Activated CD8-positive, alpha-beta memory T cell treated with anti-CD3 and anti-CD28 coated beads for 1 hour (primary cell): ENCODE measurements around the gene EPN1.

ENCODE experiments used
- DNase-seq, 2 donors: peaks; one replicate each; pipeline ENCODE4 v3.0.0-alpha.2; 2020; ENCODE audit warnings: low read depth in 1 of 2; ENCODE audit errors: extremely low read depth in 1 of 2

EPN1 gene

DNA sequence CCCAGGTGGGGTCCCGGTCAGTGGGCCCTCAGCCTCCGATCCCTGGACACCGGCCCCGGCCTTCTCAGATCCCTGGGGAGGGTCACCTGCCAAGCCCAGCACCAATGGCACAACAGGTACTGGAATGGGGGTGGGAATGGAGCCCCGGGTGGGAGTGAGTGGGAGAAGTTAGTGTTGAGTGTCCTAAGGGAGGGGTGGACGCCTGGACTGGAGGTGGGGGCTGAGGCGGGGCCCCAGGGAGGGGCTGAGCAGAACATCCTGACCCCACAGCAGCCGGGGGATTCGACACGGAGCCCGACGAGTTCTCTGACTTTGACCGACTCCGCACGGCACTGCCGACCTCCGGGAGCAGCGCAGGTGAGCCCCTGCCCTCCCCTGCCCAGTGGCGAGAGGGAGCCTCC is 17.7 kb downstream of the EPN1 start:
- DNase-seq, result no peak

DNA sequence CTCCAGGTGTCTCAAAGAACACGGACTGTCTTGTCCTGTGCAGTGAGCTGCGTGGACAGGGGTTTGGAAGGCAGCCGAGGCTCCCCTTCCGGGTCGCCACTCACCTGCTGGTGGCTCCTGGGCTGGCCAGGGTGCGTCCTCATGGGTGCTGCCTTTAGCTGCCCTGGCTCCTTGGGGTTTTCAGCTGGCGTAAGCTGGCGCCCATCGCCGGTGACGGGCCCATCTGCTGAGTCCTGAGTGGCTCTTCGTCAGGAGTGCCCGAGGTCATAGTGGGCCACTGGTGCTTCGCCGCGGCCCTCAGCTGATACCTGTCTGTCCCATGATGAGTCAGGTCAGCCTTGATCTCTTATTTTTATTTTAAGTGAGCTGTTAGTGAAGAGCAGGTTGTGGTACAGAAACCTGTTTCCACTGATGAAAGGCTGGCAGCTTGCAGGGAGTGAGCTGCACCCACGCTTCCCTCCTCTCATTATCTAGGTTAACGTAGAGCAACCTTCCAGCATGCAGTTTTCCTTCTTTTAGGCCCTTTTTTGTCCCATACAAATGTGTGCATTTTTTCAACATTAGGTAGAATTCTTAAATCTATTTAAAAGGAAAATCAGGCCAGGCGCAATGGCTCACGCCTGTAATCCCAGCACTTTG is 18.4 kb downstream of the EPN1 start:
- no peak for DNase-seq

DNA sequence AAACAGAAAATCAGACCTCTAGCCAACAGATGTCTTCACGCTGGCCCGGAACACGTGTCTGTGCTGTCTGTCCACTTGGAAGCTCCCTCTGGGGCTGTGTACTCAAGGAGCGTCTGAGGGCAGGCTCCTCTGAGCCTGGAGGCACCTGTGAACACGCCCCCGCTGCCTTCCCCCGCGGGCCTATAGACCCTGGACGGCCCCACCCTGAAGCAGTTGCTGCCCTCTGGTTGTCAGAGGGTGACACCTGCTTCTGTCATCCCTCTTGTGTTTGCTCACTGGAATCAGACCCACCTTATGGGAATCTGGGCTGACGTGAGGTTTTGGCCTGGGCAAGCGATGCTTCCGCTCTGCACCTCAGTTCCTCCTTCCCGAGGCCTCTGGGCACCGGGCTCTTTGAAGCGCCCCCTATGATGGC is 19.2 kb downstream of the EPN1 start:
- no peak for DNase-seq

DNA sequence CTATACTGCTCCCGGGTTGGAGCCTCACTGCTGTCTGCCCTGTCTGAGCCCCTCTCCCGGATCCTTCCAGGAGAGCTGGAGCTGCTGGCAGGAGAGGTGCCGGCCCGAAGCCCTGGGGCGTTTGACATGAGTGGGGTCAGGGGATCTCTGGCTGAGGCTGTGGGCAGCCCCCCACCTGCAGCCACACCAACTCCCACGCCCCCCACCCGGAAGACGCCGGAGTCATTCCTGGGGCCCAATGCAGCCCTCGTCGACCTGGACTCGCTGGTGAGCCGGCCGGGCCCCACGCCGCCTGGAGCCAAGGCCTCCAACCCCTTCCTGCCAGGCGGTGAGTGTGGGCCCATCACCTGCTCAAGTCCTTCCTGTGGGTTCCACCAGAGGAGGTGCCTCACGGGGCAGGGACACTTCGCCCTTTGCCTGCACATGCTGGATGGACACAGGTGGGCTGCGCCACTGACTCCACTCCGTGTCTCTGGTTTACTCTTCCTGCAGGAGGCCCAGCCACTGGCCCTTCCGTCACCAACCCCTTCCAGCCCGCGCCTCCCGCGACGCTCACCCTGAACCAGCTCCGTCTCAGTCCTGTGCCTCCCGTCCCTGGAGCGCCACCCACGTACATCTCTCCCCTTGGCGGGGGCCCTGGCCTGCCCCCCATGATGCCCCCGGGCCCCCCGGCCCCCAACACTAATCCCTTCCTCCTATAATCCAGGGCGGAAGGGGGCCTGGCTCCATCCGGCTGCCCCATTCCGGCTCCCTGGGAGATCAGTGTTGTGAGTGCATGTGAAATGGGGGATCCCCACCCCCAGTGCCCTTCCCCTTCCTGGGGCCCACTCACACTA is 19.8 kb downstream of the EPN1 start:
- DNase-seq, result no peak

DNA sequence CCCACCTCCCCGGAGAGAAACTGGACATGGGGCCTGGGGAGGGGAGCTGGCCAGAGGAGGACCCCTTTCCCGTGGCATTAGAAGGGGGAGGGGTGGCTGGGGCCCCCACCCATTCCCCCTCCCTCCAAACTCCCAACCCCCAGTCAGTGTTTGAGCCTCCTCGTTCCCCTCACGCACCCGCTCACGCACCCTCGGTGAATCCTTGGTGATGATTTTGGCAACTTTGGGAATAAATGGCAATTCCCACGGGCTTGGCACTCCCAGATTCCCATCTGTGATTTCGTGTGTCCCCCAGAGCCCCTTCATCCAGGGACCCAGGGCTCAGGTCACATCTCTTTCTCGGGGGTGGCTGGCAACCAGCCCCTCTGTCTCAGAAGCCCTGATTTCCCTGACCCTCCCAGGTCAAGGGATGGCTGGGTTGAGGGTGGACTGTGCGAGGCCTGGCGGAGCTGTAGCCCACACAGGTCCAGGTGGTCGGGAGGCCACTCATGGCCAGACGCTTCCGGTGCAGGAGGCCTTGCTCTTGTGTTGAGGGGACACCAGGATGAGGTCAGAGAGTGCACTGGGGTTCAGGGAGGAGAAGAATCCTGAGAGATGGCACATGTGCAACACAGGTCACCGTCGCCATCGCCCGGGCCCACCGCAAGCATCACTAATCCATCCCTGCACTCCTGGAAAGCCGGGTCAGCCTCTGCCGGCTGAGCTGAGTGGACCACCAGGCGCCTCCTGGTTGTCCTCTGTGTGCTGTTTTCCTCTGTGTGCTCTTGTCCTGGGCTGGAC is 20.7 kb downstream of the EPN1 start:
- no peak for DNase-seq

DNA sequence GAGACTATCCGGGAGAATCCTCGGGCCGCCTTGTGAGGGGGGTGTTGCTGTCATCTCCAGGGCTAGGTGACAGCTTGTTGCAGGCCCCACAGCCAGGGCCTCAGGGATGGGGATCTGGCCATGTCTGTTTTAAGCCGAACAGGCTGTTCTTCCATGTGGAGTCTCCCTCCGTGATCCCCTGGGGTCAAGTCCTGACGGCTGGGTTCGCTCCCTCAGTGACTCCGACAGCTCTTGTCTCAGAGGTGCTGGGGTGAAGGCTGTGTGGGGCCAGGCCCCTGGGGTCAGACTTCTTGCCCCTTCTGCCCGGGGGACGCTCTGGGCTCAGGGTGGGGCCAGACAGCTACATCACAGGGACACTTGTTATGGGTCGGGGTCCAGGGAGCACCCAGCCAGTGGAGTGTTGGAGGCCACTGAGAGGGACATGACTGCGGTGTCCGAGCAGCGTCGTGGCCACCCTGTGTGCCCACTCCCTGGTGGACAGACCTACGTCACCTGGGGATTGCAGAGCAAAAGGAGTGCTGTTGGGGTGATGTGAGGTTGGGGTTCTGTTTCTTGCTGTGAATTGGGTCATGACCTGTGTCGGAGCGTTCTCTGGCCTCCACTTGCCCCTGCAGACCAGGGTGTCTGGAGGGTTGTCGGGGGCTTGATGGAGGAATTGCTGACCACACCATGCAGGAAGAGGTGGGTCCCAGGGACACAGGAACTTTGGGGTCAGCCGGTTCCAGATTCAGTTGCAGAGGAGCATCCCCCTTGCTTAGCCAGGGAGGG is 21.5 kb downstream of the EPN1 start:
- no peak for DNase-seq

DNA sequence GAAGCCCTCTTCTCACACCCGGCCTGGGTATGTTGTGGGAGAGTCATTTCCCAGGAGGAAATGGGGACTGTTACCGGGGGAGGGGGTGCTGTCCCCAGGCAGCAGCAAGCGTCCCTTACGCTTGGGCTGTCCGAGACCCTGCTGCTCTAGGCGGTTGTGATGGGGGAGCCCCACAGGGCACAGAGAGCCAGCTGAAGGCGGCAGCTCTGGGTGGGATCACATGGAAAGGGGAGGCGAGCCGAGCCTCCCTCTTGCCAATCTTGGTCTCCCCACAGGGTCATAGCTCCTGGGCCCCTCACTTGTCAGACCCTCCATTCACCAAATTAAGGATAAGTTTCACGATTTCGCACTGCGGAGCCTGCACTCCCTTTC is 22.0 kb downstream of the EPN1 start:
- no peak for DNase-seq

GRCh38 chr19:55697698-55698097 is 22.7 kb downstream of the EPN1 start:
- no peak for DNase-seq

GRCh38 chr19:55698256-55698655 is 23.2 kb downstream of the EPN1 start:
- no peak for DNase-seq

DNA sequence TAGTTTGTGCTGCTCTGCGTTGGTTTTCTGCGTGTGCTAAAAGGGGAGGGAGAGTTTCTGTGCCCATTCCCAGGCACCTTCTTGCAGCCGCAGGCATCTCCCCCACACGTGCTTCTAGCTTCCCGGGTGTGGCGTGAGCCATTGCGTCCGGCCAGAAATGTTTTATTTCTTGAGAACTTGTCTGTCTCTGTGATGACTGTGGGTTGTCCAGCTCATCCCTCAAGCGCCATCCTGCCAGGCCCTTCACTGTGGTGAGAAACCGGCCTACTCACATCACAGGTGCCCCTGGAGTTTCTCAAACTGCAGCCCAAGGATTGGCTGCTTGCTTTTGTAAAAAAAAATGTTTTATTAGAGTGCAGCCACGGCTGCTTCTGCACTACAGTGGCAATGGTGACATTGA is 24.2 kb downstream of the EPN1 start:
- DNase-seq, result no peak

GRCh38 chr19:55700813-55701212 is 25.8 kb downstream of the EPN1 start:
- DNase-seq, result no peak

- DNase-seq, result no peak
Measured at GRCh38 chr19:55702131-55702627, 27.2 kb downstream of the EPN1 start.

- DNase-seq, result peak in 1 of 2 donors; percentile 30
Measured at GRCh38 chr19:55703790-55704215, 28.8 kb downstream of the EPN1 start.

- DNase-seq, result no peak
Measured at GRCh38 chr19:55704494-55705245, 29.6 kb downstream of the EPN1 start.

- no peak for DNase-seq
Measured at GRCh38 chr19:55705972-55706371, 30.9 kb downstream of the EPN1 start.

DNA sequence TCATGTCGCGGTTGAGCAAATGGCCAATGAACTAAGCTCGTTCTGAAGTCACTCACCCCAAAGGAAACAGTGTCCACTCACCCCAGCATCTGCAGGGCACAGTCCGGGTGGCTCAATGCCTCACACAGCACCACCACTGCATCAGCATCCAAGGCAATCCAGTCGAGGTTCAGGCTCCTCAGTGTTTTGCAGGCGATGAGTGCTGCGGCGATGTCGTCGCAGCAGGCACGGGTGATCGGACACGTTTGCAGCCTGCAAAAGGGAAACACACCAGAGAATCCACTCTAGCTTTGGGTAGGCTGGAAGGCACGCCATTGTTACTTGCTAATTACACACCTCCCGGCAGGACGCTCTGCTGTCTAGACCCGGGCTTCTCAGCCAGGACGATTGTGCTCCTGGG is 36.7 kb downstream of the EPN1 start:
- DNase-seq, result no peak

DNA sequence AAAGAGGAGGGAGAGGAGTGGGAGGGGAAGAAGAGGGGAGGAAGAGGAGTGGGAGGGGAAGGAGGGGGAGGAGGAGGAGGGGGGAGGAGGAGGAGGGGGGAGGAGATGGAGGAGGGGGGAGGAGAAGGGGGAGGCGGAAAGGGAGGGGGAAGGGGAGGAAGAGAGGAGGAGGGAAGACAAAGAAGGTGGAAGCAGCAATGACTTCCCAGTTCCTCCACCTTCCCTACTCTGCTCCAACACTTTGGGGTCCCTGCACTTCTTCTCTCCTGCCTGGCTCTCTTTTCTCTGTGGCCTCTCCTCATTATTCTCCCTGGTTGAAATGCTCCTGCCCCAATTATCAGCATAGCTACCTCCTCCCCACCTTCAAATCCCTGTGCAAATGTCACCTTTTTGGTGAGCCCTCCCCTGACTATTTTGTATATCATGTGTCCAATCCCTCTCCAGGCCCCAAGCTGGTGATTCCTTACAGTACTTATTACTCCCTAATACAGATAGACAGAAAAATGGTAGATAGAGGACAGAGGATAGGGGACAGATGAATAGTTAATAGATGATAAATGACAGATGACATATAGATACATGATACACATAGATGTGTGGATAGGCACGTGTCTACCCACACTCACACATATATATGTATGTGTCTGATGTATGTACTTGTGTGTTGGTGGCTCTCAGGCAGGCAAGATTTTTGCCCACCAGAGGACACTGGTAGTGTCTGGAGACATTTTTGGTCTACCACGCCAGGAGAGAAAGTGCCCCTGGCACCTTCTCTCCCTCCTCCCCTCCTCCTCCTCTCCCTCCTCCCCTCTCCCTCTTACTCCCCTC is 38.0 kb downstream of the EPN1 start:
- DNase-seq, result no peak

DNA sequence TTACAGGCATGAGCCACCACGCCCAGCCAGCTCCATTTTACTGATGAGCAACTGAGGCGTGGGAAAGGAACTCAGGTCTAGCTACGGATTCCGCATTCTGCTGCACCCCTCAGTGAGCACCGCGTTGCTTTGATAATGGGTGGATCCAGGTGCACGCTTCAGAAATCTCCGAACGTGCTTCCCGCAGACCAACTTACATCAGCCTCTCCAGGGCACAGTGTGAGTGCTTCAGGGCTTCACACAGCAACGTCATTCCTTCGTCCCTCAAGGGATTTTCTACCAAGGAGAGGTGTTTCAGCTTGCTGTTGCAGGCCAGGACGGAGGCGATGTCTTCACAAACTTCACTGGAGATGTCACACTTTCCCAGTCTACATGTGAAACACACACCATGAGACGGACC is 41.5 kb downstream of the EPN1 start:
- no peak for DNase-seq

- DNase-seq, result no peak
Measured at GRCh38 chr19:55717251-55717650, 42.2 kb downstream of the EPN1 start.
